HG03039 (cell line): Measurements from ENCODE around the gene TEX14.
"Not testable (repeated sequence)": the region's sequence is repeated elsewhere in the genome, so short reads cannot be mapped to it uniquely, and the experiment has no call there.

Experiments
- ATAC-seq: cut with Tn5 transposase; IDR thresholded peaks from one replicate; pipeline ENCODE4 v1.9.1; 2021; ENCODE audit warnings: mild to moderate bottlenecking, moderate library complexity; ENCODE audit not compliant: unreplicated experiment

TEX14 gene

DNA sequence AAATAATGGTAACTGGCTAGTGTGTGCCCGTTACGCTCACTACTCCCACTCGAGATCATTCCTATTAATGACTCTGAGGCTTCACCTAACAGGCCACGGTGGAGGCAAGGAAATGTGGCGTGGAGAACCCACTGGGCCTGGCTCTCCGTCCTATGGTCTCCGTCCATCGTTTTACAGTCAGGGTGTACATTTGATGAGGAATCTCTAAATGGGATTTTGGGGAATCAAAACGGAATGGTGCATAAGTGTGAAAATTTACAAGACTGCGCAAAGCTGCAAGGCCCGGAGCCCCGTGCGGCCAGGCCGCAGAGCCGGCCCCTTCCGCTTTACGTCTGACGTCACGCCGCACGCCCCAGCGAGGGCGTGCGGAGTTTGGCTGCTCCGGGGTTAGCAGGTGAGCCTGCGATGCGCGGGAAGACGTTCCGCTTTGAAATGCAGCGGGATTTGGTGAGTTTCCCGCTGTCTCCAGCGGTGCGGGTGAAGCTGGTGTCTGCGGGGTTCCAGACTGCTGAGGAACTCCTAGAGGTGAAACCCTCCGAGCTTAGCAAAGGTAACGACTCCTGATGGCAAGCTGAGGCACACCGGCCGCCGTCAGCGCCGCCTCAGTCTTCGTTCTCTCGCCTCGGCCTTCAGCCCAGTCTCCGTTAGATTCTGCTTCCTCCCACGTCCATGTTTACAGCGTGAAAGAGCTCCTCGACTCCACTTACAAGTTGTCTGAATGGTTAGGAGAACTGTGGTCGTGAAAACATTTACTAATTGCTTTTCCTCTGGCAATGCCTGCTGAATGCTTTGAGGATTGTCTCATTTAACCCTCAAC, 602 bp upstream of the TEX14 start, which contains the start of gene RAD51C:
TSS of gene RAD51C (plus strand) at position 364 of the 817 bp plus-strand sequence. CDS start at position 406, 42 bp downstream.
- ATAC-seq: peak; percentile 90

DNA sequence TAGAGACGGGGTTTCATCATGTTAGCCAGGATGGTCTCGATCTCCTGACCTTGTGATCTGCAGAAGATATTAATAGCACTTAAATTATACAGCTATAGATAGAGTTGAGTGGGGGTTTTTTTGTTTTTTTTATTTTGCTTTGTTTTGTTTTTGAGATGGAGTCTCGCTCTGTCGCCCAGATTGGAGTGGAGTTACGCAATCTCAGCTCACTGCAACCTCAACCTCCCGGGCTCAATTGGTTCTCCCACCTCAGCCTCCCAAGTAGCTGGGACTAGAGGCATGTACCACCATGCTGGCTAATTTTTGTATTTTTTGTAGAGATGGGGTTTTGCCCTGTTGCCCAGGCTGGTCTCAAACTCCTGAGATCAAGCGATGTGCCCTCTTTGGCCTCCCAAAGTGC, 1.8 kb downstream of the TEX14 start:
- ATAC-seq: not testable (repeated sequence)

DNA sequence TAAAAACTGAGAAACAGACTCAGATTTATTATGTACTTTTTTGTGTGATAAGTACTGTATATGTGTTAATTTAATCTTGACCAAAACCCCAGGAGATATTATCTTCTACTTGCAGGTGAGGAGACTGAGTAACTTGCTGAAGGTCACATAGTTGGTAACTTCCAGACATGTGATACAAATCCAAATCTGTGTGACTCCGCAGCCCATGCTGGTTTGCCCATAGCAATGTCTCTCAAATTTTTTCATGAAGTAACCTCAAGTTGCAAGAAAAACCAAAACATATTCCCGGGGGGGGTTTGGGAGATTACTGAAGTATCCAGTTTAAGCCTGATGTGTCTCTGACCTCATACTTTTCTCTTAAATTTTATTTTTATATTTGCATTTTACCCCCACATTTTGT, 3.3 kb downstream of the TEX14 start:
- no peak for ATAC-seq

DNA sequence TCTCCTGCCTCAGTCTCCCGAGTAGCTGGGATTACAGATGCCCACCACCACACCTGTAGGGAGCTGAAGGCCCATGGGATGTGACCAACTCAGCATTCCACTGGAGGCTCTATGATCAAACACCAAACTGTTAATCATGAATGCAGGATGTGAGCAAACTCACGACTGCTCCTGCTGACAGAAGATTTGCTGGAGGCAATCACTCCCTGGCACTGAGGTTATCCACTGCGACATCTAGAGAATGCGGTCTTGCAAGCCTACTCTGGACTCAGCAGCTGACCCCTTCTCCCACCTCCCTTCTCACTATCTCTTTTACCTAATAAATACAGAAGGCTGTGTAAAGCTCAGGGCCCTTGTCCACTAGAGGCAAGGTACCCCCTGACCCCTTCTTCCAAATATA, 4.9 kb downstream of the TEX14 start:
- ATAC-seq: no peak

DNA sequence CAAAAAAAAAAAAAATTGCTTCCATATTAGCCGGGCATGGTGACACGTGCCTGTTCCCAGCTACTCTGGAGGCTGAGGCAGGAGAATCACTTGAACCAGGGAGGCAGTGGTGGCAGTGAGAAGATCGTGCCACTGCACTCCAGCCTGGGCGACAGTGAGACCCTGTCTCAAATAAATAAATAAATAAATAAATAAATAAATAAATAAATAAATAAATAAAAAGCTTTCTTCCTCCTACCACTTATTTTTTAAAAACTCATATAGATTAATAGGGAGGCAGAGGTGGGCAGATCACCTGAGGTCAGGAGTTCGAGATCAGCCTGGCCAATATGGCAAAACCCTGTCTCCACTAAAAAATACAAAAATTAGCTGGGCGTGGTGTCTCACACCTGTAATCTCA, 7.4 kb downstream of the TEX14 start:
- not testable (repeated sequence) for ATAC-seq

DNA sequence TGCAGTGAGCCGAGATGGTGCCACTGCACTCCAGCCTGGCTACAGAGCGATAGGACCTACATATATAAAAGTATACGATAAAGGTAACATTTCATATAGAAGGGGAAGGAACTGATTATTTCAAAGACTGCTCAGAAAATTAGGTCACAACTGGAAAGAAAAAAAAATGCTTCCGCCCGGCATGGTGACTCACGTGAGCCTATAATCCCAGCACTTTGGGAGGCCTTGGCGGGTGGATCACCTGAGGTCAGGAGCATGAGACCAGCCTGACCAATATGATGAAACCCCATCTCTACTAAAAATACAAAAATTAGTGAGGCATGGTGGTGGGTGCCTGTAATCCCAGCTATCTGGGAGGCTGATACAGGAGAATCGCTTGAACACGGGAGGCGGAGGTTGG, 7.8 kb downstream of the TEX14 start:
- ATAC-seq: no peak

DNA sequence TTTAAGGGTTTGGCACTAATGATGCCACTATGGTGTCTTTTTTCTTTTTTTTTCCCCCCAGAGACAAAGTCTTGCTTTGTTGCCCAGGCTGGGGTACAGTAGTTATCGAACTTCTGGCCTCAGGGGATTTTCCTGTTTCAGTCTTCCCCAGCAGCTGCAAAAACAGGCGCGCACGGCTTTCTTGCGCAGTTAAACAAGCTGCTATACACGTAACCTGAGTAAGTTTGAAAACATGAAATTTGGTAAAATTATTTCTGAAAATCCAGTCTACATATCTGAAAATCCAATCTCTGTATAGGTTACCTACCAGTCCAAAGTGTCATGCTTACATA, 11.8 kb downstream of the TEX14 start:
- no peak for ATAC-seq

DNA sequence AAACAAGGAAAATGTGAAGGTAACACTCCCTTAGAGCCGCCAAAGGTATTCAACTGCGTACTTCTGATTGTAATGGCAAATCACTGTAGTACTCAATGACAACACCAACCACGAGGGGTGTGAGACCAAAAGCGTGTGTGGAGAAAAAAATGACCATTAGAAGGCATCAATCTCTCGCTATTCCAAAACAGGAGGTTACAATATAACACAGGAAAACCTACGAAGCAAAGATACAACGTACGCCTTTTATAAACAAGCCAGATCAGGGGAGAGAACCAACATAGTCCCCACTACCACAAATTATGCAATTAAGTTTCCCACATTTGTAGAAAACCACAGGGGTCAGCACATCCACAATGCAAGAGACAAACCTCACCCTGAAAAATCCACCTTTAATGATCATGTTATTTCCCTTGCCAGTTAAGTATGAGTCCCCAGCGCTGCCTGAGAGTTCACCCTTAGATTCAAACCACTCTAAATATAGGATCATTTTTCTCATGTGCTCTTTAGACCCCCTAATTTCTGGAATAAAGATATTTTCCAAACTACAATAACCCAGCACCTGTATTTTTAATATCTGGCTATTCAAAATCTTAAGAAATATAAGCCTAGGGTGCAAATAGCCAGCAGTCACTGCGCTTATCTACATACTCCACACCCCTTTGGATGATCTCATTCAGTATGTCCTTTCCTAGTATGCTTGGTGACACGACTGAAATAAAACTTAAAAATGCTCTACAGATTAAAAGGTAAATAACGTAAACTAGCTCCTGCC, 12.4 kb downstream of the TEX14 start:
- ATAC-seq: no peak

DNA sequence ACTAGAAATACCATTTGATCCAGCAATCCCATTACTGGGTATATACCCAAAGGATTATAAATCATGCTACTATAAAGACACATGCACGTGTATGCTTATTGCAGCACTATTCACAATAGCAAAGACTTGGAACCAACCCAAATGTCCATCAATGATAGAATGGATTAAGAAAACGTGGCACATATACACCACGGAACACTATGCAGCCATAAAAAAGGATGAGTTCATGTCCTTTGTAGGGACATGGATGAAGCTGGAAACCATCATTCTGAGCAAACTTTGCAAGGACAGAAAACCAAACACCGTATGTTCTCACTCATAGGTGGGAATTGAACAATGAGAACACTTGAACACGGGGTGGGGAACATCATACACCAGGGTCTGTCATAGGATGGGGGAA, 13.6 kb downstream of the TEX14 start:
- ATAC-seq: not testable (repeated sequence)

DNA sequence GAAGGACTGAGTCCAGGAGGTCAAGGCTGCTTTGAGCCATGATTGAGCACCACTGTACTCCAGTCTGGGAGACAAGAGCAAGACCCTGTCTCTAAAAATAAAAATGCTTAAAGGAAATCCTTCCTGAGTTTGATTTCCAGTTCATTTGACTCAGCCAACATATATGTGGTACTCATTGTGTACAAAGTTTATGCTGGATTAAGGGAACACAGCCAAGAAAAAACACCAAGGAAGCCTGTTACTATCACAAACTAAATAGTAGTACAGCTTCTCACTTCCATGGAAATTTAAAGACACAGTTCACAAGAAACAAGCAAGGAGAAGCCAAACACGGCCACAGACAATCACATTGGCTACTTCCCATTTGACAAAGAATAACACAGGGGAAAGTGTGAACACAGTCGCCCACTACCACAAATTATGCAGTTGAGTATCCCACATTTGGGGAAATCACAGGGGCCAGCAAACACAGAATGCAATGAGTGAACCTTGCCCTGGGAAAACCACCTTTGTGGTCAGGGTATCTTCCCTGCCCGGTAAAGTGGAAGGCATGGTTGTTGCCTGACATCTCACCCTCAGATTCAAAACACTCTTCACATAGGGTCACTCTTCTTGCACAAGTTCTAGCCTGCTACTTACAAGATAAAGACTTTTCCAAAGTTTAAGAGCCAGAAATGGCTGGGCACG, 14.5 kb downstream of the TEX14 start:
- no peak for ATAC-seq

DNA sequence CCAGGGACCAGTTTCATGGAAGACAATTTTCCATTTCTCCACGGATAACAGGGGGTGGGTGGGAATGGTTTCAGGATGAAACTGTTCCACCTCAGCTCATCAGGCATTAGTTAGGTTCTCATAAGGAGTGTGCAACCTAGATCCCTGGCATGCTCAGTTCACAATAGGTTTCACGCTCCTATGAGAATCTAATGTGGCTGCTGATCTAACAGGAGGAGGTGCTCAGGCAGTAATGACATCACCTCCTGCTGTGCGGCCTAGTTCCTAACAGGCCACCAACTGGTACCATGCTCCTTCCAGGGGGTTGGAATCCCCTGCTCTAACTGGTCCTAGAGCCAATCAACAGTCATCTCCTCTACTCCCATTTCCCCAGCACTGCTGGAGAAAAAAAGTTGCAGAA, 19.9 kb downstream of the TEX14 start:
- no peak for ATAC-seq

DNA sequence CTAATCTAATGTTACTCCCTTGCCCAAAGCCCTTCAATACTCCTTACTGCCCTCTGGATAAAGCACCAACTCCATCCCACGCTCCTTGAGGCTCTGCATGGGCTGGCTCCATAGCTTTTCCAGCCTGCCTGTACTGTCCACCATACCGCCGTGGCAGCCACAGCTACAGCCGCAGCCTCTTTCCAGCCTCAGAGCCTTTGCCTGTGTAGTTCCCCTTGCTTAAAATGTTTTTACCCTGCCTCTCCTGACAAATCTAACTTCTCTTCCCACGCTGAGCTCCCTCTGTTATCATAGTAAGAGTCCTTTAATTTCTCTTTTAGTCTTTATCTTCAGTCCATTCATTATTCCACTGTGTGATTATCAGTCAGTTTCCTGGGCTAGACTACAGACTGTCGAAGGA, 22.0 kb downstream of the TEX14 start:
- ATAC-seq: no peak

DNA sequence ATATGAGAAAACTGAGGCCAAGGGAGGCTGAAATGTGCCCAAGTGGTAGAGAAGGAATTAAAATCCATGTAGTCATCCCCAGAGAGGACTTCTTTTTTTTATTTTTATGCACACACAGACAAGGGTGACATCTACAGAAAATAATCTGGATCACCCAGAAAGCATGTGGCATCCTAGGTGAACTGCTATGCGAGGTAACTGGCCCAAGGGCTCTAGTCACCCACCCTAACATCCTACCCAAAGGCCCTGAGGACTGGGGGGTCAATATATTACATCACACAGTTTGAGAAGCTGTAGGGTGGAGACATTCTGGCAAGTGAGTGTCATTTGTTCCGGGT, 23.3 kb downstream of the TEX14 start:
- ATAC-seq: no peak

DNA sequence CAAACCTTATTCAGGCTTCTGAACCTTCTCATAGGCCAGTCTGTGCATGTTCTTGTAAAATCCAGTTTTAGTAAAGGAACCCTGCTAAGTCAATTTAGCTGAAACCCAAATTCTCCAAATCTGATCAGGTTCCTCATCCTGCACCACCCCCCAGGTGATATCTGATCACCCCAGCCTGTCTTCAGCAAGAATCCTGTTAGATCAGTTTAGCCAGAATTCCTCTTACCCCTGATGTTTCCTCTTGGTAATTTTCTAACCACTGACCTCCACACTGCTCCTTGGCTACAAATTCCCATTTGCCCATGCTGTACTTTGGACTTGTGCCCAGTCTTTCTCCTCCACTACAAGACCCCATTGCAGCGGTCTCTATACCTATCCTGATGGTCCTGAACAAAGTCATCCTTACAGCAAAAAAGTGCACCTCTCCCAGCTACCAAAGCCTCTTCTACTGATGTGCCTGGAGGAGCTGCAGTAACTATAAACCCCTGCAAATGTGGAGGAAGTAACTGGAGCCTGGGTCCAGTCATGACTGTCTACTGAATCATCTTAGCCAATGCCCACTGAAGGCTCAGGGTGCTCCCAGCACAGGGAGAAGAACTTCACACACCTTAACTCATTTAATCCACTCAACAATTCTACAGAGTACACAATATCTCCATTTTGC, 23.8 kb downstream of the TEX14 start:
- no peak for ATAC-seq

DNA sequence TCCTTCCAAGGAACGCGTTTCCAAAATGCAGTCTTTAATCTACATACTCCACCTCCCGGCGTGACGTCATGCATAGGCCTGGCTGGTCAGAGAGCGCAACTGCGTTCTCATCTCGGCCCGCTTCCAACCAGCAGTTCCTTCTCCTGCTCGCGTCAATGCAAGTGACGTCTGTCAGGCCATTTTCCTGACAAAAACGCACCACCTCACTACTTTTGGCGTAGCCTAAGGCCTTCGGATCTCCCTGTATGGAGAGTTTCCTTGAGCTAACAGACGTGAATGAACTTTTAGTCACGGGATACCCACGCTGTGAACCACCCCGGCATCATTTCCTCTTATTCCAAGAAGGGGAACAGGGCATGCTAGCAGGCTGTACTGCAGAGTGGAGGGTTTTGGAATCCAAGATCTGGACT, 25.0 kb downstream of the TEX14 start:
- ATAC-seq: no peak

DNA sequence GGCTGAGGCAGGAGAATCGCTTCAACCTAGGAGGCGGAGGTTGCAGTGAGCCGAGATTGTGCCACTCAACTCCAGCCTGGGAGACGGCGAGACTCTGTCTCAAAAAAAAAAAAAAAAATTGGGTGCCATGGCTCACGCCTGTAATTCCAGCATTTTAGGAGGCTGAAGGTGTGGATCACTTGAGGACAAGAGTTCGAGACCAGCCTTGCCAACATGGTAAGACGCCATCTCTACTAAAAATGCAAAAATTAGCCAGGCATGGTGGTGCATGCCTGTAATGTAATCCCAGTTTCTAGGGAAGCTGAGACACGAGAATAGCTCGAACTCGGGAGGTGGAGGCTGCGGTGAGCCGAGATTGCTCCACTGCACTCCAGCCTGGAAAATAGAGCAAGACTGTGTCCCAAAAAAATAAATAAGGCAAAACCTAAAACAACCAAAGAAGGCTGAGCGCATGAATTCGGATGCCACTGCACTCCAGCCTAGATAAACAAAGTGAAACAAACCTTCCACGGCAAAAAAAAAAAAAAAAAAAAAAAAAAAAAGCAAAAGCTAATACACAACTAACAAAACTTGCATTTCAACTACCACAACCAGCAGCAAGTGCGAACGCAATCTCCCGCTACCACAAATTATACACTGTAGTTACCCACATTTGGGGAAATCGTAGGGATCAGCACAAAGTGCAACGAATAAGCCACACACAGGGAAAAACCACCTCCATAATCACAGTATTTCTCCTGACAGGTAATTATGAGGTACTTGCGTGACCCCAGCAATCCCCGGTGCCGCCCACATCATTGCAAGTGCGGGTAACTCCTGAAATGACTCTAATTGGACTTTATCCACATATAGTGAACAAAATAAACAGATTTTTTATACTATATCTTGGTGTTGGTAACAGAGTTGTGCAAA, 25.6 kb downstream of the TEX14 start:
- no peak for ATAC-seq

DNA sequence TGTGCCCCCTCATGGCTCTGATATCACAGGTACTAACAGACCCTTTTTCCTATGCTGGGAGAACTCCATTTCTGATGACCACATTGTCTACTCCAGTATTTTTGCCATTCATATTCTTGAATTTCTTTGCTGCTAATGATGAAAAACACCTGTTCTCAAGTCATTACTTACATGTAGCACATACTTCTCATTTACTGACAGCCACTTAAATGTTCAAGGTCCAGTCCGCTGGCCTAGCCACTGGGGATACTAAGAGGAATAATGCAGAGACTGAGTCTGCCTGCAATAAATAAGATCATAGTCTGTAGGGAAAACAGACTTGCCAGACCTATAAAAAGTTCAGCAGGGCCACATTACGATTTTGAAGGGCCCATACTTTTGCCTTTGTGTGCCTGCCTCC, 27.5 kb downstream of the TEX14 start:
- ATAC-seq: no peak

DNA sequence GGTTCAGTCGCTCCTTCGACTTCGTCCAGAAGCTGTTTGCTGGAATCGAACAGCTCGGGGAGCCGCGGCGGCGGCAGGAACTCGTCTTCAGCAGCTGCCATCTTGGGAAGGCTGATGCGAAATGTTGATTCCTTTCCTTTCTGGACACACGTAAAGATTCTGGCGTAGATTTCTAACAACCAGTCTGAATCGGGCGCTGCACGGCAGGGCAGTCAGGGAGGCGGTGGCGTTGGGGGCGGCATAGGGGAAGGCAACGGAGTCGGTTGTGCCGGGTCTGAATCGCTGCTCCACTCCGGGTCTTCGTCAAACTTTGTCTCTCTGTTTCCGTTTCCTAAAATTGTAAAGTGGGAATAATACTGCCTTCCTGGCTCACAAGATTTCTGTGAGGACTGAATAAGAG, 30.3 kb downstream of the TEX14 start:
- no peak for ATAC-seq

DNA sequence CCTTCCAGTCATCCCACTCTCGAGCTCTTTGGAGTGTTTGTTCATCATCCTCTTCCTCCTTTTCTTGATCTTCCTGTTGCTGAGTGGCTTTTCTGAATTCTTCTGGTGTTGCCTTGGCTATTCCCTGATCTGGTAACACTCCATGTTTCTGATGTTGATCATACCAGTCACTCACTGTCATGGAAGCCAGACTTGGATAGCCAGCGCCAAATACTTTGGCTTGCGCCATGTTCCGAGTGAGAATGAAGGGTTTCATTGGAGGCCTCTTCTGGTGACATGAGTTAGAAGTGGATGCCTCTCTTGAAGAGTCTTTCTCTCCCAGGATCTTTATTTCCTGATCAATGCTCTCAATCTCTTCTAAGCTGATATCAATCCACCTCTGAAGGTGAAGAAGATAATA, 31.2 kb downstream of the TEX14 start:
- ATAC-seq: no peak

DNA sequence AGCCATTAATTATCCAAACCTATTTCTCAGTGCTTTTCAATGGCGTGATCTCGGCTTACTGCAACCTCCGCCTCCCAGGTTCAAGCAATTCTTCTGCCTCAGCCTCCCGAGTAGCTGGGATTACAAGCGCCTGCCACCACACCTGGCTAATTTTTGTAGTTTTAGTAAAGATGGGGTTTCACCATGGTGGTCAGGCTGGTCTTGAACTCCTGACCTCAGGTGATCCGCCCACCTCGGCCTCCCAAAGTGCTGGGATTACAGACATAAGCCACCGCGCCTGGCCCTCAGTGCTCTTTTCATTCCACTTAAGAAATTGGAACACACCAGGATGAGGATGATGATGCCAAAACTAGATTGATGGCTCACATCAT, 32.1 kb downstream of the TEX14 start:
- ATAC-seq: not testable (repeated sequence)
